Measurements from ENCODE around the gene TMCC1.

DNA sequence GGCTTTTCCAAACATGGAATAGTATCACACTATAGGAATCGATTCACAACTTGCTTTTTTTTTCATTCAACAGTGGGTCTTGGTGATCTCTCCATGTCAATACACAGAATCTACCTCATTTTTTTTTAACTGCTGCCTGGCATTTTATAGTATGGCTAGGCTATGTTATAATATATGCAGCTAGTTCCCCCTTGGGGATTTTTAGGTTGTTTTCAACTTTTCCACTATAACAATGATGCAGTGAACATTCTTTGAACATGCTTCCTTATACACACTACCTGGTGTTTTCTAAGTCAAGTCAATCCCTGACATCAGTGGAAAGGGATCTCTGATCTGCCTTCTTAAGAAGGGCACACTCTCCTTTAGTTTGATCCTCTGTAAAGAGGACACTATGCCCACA is 240.5 kb downstream of the TMCC1 start:
- TF ChIP-seq, protein P1, sequence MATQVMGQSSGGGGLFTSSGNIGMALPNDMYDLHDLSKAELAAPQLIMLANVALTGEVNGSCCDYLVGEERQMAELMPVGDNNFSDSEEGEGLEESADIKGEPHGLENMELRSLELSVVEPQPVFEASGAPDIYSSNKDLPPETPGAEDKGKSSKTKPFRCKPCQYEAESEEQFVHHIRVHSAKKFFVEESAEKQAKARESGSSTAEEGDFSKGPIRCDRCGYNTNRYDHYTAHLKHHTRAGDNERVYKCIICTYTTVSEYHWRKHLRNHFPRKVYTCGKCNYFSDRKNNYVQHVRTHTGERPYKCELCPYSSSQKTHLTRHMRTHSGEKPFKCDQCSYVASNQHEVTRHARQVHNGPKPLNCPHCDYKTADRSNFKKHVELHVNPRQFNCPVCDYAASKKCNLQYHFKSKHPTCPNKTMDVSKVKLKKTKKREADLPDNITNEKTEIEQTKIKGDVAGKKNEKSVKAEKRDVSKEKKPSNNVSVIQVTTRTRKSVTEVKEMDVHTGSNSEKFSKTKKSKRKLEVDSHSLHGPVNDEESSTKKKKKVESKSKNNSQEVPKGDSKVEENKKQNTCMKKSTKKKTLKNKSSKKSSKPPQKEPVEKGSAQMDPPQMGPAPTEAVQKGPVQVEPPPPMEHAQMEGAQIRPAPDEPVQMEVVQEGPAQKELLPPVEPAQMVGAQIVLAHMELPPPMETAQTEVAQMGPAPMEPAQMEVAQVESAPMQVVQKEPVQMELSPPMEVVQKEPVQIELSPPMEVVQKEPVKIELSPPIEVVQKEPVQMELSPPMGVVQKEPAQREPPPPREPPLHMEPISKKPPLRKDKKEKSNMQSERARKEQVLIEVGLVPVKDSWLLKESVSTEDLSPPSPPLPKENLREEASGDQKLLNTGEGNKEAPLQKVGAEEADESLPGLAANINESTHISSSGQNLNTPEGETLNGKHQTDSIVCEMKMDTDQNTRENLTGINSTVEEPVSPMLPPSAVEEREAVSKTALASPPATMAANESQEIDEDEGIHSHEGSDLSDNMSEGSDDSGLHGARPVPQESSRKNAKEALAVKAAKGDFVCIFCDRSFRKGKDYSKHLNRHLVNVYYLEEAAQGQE (IDR thresholded peaks at IDR 0.05; ENCODE audit: insufficient read depth in 1 of 2, low read depth in 2 of 2, low read length in 2 of 2): no peak
- no peak for TF ChIP-seq FOXP2 (optimal IDR thresholded peaks at IDR 0.05; ENCODE audit: borderline replicate concordance, extremely low read depth, extremely low read length, insufficient read depth)
- TF ChIP-seq POLR2AphosphoS5 (IDR thresholded peaks at IDR 0.05; ENCODE audit: low read depth, low read length): no peak
